Gastrocnemius medialis (tissue), 4 donors: ENCODE measurements around the gene PTCRA. TPM values are rescaled to one million over a fixed set of nuclear protein-coding genes. Genes with fewer than 3 reads are reported as not detected.

ENCODE experiments used
- ATAC-seq, 2 donors: fragments of 150-250 bp; one replicate each; pipeline ENCODE4 v1.9.1; 2016
- DNase-seq, 2 donors: peaks; one replicate each; pipeline ENCODE4 v3.0.0-alpha.2; 2019
- H3K27ac ChIP-seq, 4 donors: fragments of 200-600 bp; sonication (generic); 1 replicate in 1 of 4; 2 replicates in 3 of 4; pipeline ENCODE4 v1.5.1; 2016 to 2018; ENCODE audit warnings: mild to moderate bottlenecking in 2 of 4, moderate library complexity in 1 of 4
- H3K27me3 ChIP-seq, 3 donors: fragments of 200-600 bp; sonication (generic) in 2 of 3; 1 replicate in 1 of 3; 2 replicates in 2 of 3; pipeline versions ENCODE4 v1.5.1 to v1.6.0; 2016 to 2019; ENCODE audit warnings: mild to moderate bottlenecking in 1 of 3, moderate library complexity in 1 of 3
- H3K36me3 ChIP-seq, 2 donors: fragments of 200-600 bp; sonication (generic) in 1 of 2; one replicate each; pipeline ENCODE4 v1.5.1; 2017 to 2018
- H3K4me1 ChIP-seq, 2 donors: fragments of 200-600 bp; sonication (generic) in 1 of 2; one replicate each; pipeline ENCODE4 v1.5.1; 2016 to 2017; ENCODE audit warnings: mild to moderate bottlenecking in 2 of 2
- H3K4me3 ChIP-seq, 4 donors: fragments of 200-600 bp; sonication (generic) in 3 of 4; 1 replicate in 1 of 4; 2 replicates in 3 of 4; pipeline ENCODE4 v1.5.1; 2016 to 2019; ENCODE audit warnings: mild to moderate bottlenecking in 2 of 4
- H3K9me3 ChIP-seq, 3 donors: fragments of 200-600 bp; sonication (generic) in 2 of 3; 1 replicate in 1 of 3; 2 replicates in 2 of 3; pipeline ENCODE4 v1.5.1; 2016 to 2019
- POLR2A ChIP-seq, 2 donors: fragments of 450-650 bp; IDR thresholded peaks; one replicate each; pipeline ENCODE4 v1.6.1; 2017; ENCODE audit warnings: antibody characterized with exemption in 2 of 2, mild to moderate bottlenecking in 2 of 2, moderate library complexity in 2 of 2
- in situ Hi-C, 4 donors: fragments of 200-750 bp; cut with MboI; loops; one replicate each; pipeline versions ENCODE4 v1.15.0 to v1.8.0; 2017; ENCODE audit warnings: low sequenced_read_pairs in 4 of 4
- intact Hi-C: fragments of 100-400 bp; cut with DNase I; formaldehyde crosslinking; loops from one replicate; pipeline ENCODE4 v1.15.1; 2023; ENCODE audit warnings: low total_unique reads
- total RNA-seq, 4 donors: library from RNA; depleted of rRNA; stranded (reverse); fragments of >200 nt; gene quantifications; one replicate each; pipeline versions ENCODE4 v1.1.0 to v1.2.3, GENCODE V29; 2016
- TF ChIP-seq, protein P1 (sequence below), 5 experiments: fragments of 450-650 bp in 3 of 5; fragments of 200-600 bp in 2 of 5; sonication (generic) in 2 of 5; IDR thresholded peaks in 4 of 5; conservative IDR thresholded peaks in 1 of 5; 1 replicate in 4 of 5; 2 replicates in 1 of 5; pipeline ENCODE4 v1.5.1; 2016 to 2019; ENCODE audit warnings: antibody characterized with exemption in 5 of 5, mild to moderate bottlenecking in 3 of 5, moderate library complexity in 3 of 5

PTCRA gene
- total RNA-seq, 4 donors from 2014 or later, result not detected

DNA sequence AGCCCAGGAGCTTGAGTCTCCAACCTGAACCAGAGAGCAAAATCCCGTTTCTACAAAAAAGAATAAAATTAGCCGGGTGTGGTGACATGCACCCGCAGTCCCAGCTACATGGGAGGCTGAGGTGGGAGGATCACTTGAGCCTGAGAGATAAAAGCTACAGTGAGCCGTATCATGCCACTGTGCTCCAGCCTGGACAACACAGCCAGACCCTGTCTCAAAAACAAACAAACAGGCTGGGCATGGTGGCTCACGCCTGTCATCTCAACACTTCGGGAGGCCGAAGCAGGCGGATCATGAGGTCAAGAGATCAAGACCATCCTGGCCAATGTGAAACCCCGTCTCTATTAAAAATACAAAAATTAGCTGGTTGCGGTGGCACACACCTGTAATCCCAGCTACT lies 11.4 kb upstream of the PTCRA start:
- Histone ChIP-seq H3K36me3 (no peaks in the 10 kb centered on the region), H3K4me1 (peaks cover 5 to 6% of the 10 kb centered on the region in 2 donors), H3K4me3 (no peak overlapping the region), H3K27ac (no peak overlapping the region), H3K9me3 (no peaks in the 10 kb centered on the region), H3K27me3 (no peaks in the 10 kb centered on the region)
- no peak for TF ChIP-seq POLR2A (IDR thresholded peaks at IDR 0.05)
- TF ChIP-seq, protein P1, sequence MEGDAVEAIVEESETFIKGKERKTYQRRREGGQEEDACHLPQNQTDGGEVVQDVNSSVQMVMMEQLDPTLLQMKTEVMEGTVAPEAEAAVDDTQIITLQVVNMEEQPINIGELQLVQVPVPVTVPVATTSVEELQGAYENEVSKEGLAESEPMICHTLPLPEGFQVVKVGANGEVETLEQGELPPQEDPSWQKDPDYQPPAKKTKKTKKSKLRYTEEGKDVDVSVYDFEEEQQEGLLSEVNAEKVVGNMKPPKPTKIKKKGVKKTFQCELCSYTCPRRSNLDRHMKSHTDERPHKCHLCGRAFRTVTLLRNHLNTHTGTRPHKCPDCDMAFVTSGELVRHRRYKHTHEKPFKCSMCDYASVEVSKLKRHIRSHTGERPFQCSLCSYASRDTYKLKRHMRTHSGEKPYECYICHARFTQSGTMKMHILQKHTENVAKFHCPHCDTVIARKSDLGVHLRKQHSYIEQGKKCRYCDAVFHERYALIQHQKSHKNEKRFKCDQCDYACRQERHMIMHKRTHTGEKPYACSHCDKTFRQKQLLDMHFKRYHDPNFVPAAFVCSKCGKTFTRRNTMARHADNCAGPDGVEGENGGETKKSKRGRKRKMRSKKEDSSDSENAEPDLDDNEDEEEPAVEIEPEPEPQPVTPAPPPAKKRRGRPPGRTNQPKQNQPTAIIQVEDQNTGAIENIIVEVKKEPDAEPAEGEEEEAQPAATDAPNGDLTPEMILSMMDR (IDR thresholded peaks at IDR 0.05 in 4 of 5, conservative IDR thresholded peaks at IDR 0.05 in 1 of 5), result no peak
- no peak for ATAC-seq
- intact Hi-C loops, result loop anchor here (5.0 to 10.0 kb wide), 2 partner anchors 223 to 430 kb away; no protein-coding TSS in a partner anchor
- in situ Hi-C loops, result loop anchor here (5.0 to 25.0 kb wide), 3 partner anchors 238 to 433 kb away; no protein-coding TSS in a partner anchor
- no peak for DNase-seq

DNA sequence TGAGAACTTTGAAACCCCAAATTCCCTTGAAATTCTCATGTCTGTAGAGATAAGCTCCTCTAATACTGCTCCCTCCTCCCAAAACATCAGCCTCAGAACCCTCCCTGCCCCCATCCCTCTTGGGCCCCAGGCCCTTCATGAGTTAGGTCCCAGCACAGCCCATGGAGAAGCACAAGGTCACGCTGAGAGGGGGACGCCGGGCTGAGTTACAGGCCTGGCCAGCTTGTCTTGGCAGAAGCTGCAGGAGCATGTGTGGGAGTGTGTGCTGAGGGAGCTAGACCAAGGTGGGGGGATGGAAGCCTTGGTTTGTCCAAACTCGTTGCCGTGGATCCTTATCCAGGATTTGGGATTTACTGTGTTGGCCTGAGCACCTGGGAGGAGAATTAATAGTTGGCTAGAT lies 8.5 kb upstream of the PTCRA start:
- in situ Hi-C loops, result loop anchor here in 2 of 4 donors (10.0 to 25.0 kb wide), 2 partner anchors 237 to 430 kb away; no protein-coding TSS in a partner anchor
- Histone ChIP-seq H3K9me3 (no peaks in the 10 kb centered on the region), H3K36me3 (no peaks in the 10 kb centered on the region), H3K4me3 (no peak overlapping the region), H3K4me1 (peaks cover 0 to 2% of the 10 kb centered on the region in 2 donors), H3K27ac (no peak overlapping the region), H3K27me3 (peaks cover 11 to 13% (median 12%) of the 10 kb centered on the region in 3 donors)
- intact Hi-C loops, result loop anchor here (10.0 kb wide), 1 partner anchor 427 kb away; no protein-coding TSS in a partner anchor
- DNase-seq (no peak), ATAC-seq (no peak)
- TF ChIP-seq, protein P1 (IDR thresholded peaks at IDR 0.05 in 4 of 5, conservative IDR thresholded peaks at IDR 0.05 in 1 of 5), result no peak
- no peak for TF ChIP-seq POLR2A (IDR thresholded peaks at IDR 0.05)

DNA sequence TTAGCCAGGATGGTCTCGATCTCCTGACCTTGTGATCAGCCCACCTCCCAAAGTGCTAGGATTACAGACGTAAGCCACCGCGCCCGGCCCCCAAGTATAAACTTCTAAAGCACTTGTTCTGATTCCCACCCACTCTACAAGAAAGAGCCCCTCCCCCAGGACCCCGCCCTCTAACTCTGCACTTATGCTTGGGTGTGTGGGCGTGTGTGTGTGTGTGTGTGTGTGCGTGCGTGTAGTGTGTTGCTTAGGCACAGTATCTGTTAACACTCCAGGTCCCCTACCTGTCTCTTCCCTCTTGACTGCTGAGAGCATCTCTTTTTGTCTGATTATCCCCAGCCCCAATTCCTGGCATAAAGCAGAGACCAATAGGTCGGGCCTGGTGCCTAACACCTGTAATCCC lies 6.0 kb upstream of the PTCRA start:
- ATAC-seq (no peak), DNase-seq (no peak)
- H3K27me3 ChIP-seq, result peaks cover 11 to 19% (median 15%) of the 10 kb centered on the region in 3 donors
- peaks cover 0 to 2% of the 10 kb centered on the region in 2 donors for H3K4me1 ChIP-seq
- in situ Hi-C loops, result loop anchor here in 2 of 4 donors (10.0 to 25.0 kb wide), 2 partner anchors 235 to 427 kb away; no protein-coding TSS in a partner anchor
- H3K36me3 ChIP-seq, result no peaks in the 10 kb centered on the region
- no peaks in the 10 kb centered on the region for H3K9me3 ChIP-seq
- H3K27ac ChIP-seq, result no peak overlapping the region
- intact Hi-C loops, result loop anchor here (2.0 to 10.0 kb wide), 2 partner anchors 29 to 425 kb away; no protein-coding TSS in a partner anchor
- H3K4me3 ChIP-seq, result no peak overlapping the region
- no peak for TF ChIP-seq POLR2A (IDR thresholded peaks at IDR 0.05)
- TF ChIP-seq, protein P1 (IDR thresholded peaks at IDR 0.05 in 4 of 5, conservative IDR thresholded peaks at IDR 0.05 in 1 of 5), result no peak

DNA sequence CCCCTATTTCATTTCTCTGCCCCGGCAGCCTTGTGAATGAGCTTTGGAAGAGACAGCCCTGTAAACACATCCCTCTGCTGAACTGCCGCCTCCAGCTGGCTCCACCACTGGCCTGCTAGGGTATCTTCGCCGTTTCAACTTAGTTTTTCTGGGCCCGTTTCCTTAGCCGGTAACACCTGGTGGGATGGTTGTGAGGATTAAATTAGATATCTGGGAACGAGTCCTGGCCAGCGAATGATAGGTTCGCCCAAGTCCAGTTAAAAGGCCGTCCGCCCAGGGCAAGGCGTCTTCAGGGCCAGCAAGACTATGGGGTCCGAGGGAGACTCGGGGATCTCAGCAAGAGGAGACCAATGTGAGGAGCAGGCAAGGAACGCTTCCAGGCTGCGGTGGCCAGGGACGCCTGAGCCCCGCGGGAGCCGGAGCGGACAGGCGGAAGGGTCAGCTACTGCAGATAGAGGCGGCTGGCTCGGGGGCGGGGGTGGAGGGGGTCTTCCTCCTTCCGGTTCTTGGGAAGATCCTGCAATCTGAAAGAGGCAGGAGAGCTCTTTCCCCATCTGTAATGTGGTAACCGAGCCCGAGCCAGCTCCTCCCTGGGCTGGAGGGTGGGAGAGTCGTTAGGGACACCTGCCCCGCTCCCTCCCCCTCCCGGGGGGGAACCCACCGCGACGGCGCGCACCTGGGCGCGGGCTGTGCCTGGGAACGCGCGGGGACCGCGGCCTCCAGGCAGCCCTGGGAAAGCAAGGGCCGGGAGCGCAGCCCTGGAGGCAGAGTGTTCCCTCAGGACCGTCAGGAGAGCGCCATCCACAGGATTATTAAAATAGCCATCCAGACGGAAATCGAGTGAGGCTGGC lies 4.5 kb upstream of the PTCRA start:
- intact Hi-C loops, result loop anchor here (2.0 kb wide), 1 partner anchor 27 kb away; no protein-coding TSS in a partner anchor
- Histone ChIP-seq H3K27me3 (peaks cover 11 to 19% (median 15%) of the 10 kb centered on the region in 3 donors), H3K36me3 (no peaks in the 10 kb centered on the region), H3K27ac (no peak overlapping the region), H3K9me3 (no peaks in the 10 kb centered on the region), H3K4me1 (peaks cover 0 to 2% of the 10 kb centered on the region in 2 donors), H3K4me3 (peak overlapping the region in 2 of 4 donors; percentile 10 to 22)
- in situ Hi-C loops, result loop anchor here in 1 of 4 donors (25.0 kb wide), 1 partner anchor 426 kb away; no protein-coding TSS in a partner anchor
- DNase-seq (no peak), ATAC-seq (no peak)
- no peak for TF ChIP-seq POLR2A (IDR thresholded peaks at IDR 0.05)
- TF ChIP-seq, protein P1 (IDR thresholded peaks at IDR 0.05 in 4 of 5, conservative IDR thresholded peaks at IDR 0.05 in 1 of 5), result no peak
